Non-pigmented ciliary epithelial cell (primary cell): ENCODE measurements around the gene CARMIL3.
"Not testable (repeated sequence)": the region's sequence is repeated elsewhere in the genome, so short reads cannot be mapped to it uniquely, and the experiment has no call there.

Source experiments
- DNase-seq: peaks from one replicate; pipeline ENCODE4 v3.0.0-alpha.2; 2010; ENCODE audit warnings: low read depth

Gene CARMIL3

DNA sequence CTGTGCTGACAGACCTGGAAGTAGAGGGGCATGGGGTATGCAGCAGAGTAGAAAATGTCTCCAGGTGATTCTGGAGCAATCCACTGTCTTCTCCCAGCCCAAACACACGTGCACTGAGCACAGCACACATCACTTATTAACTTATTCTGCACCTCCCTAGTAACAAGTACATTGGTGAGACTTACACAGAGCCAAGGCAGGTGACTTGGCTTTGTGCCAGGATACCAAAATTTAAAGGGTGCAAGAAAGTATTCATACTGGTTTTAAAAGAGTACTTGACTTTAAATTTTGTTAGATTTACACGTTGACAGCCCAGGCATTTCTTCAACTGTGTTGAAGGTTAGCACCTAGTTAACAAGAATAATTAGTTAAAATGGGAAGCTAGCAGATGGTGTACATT lies 11.1 kb upstream of the CARMIL3 start:
- no peak for DNase-seq

DNA sequence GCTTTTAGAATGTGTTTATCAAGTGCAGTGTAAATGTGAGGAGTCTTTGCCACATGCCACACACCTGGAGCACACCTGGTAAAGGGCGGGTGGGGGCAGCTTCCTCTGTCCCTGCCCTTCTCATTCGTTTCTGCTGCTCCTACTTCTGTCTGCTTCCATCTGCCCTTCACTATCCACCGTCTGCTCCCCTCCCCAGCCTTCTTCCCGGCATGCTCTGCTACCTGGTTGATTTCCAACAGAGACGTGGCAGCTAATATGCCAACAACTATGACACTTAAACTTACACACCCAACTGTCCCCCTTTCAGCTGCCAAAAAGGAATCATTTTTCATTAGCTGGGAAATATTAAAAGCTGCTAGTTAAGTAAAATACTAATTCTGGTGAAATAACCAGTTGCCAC lies 9.1 kb upstream of the CARMIL3 start:
- DNase-seq, result no peak

DNA sequence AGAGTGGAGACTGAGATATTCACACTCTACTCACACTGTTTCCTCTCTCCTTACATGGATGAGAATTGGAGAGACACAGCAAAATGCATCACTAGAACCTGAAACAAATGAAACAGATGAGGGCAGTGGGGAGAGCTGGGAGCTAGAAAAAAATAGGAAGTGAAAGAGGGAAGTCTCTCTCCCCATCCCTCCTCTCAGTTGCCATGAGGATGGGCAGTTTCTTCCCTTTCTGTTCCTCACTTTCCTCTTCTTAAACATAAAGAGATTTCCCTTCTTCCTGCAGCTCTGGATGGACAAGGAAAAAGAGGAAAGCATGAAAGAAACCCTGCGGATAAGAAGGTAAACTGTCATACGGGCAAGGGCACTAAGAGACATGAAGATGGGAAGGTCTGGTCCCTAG lies 2.8 kb upstream of the CARMIL3 start:
- not testable (repeated sequence) for DNase-seq

DNA sequence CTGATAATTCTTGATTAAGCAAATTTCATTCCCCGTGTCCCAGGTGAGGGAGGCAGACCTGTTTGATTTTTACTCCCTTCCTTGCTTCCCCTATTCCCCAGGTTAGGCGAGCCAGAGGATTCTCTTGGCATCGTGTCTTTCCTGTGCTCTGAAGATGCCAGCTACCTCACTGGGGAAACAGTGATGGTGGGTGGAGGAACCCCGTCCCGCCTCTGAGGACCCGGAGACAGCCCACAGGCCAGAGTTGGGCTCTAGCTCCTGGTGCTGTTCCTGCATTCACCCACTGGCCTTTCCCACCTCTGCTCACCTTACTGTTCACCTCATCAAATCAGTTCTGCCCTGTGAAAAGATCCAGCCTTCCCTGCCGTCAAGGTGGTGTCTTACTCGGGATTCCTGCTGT lies 1.1 kb upstream of the CARMIL3 start:
- DNase-seq, result not testable (repeated sequence)

DNA sequence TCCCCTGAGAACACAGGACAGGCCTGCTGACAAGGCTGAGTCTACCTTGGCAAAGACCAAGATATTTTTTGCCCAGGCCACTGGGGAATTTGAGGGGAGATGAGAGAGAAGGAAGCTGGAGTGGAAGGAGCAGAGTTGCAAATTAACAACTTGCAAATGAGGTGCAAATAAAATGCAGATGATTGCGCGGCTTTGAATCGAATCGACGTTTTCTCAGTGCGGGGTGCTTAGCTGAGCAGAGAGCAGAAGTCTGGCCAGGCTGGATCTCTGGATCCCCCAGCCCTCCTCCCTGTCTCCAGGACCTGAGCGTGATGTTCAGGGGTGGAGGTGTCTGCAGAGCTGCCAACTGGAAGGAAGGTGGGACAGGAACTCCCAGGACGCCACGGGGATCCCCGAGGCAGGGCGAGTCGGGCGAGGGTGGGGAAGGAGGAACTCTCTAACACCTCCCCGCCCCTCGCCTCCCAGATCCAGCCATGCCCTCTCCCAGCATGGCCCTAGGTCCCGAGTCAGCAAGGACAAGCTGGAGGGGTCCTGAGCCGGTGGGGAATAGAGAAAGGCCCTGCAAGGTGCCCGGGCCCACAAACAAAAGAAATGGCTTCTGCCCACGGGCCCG lies 527 bp upstream of the CARMIL3 start:
- DNase-seq, result no peak

DNA sequence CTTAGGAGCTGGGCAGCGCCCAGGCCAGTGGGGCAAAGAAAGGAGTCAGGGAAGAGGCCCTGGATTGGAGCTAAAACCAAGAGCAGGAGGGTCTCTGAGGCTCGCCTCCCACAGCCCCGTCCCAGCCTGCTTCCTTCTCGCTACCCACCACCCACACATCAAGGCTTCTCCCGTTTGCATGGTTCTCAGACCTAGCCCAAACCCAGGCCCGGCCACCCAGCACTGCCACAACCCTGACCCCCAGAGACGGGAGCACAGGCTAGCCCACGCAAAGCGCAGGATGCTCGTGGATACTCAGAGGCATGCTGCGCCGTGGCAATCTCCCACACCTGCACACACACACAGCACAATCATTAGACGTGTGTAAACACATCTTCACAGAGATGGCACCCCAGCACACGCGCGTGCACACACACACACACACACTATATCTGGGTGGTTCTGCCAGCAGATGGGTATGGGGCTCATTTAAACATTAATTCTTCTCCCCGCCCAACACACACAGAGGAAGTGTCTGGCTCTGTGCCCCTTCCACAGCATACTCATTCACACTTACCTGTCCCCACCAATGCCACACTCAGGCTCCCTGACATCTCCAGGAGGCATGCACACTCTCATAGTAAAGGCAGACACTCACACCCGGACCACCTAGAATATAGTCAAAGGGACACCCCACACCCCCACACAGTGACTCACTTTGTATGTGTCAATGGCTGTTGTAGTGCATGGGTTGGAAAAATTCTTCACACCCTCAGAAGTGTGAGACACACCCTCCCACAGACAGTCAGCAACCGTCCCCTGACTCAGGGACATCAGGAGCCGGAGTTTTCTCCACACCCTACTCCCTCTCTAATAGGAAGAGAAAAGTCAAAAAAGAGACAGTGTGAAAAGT lies 1.1 kb downstream of the CARMIL3 start:
- no peak for DNase-seq

DNA sequence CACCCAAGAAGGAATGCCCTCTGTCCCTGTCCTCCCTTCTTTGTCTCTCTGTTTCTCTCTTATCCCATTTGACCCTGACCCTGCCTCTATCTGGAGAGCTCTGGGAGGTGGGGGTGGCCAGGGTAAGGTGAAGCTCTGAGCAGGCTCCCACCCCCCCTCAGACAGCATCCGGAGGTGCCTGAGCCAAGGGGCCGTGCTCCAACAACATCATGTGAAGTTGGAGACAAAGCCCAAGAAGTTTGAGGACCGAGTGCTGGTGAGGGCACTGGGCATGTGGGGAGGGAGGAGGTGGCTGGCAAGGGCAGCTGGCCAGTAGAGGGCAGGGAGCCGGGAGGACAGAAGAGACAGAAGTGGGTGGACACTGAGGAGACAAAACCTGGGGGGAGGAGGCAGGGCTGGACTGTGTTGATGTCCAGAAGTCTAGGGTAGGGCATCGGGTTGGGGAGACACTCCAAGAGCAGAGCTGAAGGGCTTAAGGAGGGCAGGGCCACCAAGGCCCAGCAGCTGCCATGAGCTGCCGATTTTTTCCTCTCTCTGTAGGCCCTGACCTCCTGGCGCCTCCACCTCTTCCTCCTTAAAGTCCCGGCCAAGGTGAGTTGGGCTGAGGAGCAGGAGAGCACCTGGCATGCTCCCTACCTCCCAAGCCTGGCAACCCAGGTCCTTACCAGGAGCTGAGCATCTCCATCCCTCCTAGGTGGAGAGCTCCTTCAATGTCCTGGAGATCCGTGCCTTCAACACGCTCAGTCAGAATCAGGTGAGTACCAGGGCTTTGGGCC lies 1.9 kb downstream of the CARMIL3 start:
- no peak for DNase-seq

DNA sequence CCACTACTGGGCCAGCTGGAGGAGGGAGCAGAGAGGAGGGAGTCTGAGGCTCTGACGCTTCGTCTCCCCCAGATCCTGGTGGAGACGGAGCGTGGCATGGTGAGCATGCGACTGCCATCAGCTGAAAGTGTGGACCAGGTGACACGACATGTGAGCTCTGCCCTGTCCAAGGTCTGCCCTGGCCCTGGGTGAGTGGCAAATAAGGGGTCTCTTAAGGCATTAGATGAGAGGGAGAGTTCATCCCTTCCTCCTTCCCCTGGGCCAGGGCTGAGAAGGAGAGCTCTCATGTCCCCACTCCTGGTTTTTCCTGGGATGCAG lies 2.5 kb downstream of the CARMIL3 start:
- DNase-seq, result no peak

DNA sequence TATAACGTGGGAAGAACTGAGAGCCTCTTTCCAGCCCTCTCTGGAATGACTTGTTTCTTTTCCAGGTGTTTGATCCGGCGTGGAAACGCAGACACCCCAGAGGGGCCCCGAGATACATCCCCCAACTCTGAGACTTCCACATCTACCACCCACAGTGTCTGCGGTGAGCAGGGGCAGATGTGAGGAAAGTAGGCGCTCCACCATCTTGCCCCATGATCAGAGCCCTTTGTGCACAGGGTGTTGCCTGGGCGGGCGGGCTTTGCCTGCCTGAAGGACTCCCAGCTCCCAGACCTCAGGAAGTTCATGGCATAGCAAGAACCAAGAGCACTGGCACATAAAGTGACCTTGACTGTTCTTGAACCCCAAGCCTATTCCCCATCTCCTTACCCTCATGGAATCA lies 2.8 kb downstream of the CARMIL3 start:
- no peak for DNase-seq

DNA sequence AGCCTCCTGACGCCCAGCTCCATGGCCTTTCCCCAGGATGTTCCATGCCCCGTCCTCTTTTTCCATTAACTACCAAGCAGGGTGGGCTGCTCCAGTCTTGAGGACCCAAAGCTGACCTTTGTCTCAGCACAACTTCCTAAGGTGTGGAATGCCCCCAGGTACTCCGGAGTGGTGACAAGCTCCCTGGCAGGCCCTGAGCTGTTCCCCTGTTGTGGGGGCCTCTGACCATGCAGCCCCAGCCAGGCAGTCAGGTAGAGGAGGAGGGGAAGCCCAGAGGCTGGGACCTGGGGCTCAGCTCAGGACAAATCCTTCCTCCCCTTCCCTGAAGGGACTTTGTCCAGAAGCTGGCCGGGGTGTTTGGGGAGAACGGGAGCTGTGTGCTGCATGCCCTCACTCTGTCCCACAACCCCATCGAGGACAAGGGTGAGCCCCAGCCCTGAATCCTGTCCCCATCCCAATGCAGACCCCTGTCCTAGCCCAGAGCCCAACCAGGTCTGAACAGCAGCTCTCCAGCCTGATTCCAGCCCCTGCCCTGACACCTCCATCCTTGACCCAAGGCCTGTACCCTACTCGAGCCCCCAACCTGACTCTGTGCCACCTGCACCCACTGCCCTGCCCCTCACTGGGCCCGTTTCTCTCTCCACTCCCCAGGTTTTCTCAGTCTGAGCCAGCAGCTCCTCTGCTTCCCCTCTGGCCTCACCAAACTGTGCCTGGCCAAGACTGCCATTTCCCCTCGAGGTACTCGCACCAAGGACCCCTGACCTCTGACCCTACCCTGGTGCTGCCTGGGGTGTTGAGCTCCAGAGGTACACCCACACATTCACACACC lies 4.4 kb downstream of the CARMIL3 start:
- no peak for DNase-seq

DNA sequence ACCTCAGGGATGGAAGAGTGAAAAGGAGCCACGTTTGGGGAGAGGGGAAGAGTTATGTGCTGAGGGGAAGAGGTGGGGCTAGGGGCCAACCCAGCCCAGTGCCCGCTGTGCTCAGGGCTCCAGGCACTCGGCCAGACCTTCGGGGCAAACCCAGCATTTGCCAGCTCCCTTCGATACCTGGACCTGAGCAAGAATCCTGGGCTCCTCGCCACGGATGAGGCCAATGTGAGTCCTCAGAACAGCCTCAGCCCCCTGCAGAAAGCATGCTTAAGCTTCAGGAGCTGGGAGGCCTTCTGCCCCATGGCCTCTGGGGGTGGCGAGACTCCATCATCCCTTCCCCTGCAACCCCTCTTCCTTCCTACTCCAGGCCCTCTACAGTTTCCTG lies 5.0 kb downstream of the CARMIL3 start:
- no peak for DNase-seq

DNA sequence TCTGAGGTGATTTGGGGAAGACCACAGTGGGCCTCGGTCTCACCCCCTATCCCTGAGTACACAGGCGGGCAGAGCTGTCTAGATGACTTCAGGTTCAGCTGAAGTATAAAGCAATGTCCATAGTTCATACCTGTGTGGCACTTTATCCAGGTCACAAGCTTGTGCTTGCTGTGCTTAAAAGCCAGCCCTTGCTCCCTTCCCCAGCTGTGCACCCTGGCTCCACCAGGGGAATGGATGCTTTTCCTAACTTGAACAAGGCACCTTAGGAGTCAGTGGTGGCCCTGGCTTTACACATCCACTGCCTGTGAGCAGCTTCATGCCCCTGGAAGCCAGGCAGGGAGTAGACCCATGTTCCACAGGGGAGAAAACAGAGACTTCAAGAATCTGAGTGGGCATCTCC lies 5.5 kb downstream of the CARMIL3 start:
- no peak for DNase-seq

DNA sequence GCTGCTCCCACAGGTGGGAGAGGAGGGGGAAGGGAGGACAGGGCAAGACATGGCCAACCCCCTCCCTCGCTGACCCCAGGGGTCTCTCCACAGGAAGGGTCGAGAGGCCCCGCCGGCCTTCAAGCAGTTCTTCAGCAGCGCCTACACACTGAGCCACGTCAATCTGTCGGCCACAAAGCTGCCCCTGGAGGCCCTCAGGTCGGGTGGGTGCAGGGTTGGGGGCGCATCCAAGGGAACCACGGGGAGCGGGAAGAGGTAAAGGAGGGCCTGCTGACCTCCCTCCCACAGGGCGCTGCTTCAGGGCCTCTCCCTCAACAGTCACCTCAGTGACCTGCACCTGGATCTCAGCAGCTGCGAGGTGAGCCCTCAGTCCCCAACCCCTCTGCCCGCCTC lies 6.1 kb downstream of the CARMIL3 start:
- DNase-seq, result no peak

DNA sequence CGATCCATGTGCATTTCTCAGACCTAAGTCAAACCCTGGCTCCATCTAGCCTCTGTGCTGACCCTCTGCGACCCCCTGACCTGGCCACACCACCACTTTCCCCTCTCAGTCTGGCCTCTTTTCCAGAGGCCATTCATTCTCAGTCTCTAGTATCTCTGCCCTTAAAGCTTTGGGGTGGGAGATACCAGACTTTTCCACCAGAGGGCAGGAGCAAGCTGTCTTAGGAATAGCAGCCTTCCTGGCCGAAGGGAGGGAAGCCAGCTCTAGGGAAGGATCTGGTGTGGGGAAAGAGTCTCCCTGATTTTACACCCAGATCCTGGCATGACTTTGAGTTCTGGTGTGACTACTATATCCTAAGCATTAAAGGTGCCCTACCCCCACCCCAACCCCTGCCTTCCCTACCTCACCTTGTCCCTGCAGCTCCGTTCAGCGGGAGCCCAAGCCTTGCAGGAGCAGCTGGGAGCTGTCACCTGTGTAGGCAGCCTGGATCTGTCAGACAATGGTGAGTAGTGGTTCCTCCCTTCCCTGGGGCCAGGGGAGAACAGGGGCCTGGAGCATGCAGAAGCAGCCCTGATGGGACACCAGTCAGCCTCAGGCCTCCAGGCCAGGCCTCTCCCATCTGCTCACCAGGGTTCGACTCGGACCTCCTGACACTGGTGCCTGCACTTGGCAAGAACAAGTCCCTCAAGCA lies 6.6 kb downstream of the CARMIL3 start:
- DNase-seq, result peak; percentile 19

DNA sequence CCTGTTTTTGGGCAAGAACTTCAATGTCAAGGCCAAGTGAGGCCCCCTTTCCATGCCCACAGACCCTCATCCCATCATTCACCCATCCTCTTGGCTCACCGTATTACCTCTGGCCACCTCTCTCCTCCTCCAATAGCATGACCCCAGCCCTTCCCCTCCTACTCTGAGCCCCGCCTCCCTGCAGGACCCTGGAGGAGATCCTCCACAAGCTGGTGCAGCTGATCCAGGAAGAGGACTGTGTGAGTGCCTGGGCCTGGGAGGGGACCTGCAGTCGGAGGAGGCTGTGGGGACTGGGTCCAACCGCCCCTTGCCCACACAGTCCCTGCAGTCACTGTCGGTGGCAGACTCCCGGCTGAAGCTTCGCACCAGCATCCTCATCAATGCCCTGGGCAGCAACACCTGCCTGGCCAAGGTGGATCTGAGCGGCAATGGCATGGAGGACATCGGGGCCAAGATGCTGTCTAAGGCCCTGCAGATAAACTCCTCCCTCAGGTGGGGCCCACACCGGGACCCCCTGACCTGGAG lies 7.2 kb downstream of the CARMIL3 start:
- DNase-seq, result no peak

DNA sequence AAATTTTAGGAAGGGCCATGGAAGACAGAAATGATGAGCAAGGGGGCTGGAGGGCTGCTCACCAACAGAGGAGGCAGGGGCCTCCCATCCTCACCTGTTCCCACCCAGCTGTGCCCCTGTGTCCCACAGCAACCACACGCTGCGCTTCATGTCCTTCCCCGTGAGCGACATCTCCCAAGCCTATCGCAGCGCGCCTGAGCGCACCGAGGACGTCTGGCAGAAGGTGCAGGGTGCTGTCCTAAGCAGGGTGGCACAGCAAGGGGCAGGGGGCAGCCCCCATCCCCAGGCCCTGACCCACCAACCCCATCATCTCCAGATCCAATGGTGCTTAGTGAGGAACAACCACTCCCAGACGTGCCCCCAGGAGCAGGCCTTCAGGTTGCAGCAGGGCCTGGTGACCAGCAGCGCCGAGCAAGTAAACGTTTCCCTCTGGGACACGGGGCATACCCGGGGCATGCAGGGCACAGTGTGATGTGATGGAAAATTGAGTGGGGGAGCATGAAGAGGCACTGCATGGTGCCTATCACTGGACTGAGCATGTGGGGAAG lies 8.1 kb downstream of the CARMIL3 start:
- DNase-seq, result no peak

DNA sequence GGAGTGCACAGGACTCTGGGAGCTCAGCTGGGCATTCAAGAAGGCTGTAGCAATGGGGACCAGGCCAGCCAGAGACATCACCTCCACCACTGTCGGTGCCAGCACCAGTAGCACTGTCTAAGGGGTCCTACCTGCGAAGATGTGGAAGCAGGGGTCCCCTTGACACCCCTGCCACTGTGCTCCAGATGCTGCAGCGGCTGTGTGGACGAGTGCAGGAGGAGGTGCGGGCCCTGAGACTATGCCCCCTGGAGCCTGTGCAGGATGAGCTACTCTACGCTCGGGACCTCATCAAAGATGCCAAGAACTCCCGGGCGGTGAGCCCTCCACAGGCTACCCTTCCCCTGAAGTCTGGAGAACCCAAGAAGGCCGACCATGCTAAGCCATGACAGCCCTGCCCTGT lies 8.6 kb downstream of the CARMIL3 start:
- no peak for DNase-seq

DNA sequence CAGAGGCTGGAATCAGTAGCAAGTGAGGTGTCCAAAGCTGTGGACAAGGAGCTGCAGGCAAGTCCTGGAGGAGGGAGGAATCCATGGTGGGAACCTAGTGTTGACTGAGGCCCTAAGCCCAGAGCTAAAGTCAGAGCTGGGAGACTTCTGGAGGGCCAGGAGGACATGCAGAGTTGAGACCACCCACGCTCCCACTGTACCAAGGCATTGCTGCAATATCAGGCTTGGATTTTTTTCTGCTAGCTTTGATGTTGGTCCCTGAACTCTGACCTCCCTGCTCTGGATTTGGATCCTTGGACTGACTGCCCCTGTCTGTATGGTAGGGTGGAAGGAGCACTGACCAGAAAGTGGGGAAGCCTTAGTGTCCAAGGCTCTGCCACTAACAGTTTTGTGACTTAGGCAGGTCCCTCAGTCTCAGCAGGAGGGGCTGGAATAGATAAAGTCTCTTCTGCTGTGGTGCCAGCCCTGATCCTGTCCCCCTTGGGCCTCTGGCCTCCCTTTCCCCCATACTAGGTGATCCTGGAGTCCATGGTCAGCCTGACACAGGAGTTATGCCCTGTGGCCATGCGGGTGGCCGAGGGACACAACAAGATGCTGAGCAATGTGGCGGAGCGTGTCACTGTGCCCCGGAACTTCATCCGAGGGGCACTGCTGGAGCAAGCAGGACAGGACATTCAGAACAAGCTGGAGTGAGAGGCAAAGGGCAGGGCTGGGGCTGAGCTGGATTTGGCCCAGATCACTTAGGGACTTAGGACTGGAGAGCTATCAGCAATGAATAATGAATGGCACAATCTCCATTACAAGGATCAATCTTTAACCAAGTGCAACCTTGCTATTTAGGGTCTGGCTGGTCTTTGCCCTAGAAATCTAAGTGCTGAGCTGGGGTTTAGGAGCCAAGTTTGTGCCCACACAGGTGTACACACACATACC lies 9.4 kb downstream of the CARMIL3 start:
- DNase-seq, result no peak

DNA sequence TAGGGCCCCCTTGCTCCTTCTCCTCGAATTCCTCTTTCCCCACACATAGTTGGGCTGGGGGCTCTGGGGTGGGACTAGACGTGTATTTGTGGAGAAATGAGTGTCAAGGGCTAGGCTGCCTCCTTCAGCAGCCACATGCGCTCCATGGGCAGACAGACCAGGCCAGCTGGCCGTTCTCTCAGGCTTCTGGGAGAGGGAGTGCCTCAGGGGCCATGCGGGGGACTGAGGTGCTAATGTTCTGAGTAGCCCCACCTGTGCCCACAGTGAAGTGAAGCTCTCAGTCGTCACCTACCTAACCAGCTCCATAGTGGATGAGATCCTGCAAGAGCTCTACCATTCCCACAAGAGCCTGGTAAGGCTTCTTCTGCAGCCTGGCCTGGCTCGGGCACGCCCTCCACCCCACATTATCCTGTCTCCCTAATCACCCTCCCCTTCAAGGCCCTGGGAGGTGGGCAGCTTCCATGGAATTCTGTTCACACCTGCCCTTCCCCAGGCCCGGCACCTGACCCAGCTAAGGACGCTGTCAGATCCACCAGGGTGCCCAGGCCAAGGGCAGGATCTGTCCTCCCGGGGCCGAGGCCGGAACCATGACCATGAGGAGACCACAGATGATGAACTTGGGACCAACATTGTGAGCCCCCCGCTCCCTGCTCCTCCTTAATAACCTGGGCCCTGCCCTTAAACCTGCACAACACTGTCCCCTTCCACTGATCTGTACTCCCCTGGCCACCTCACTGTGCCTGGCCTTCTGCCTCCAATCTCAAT lies 10.6 kb downstream of the CARMIL3 start:
- no peak for DNase-seq
